Suppressor macrophage (primary cell): ENCODE results near the gene SETMAR.

ENCODE experiments used
- DNase-seq, 4 experiments: peaks; one replicate each; pipeline ENCODE4 v3.0.0-alpha.2; 2020 to 2022

The SETMAR gene

GRCh38 chr3:4355401-4356219 is 52.4 kb downstream of the SETMAR start:
- peak in 2 of 4 experiments; percentile 11 to 18 for DNase-seq

- no peak for DNase-seq
Observed at GRCh38 chr3:4356220-4356540, 53.0 kb downstream of the SETMAR start.

- no peak for DNase-seq
Observed at GRCh38 chr3:4356546-4357410, 53.6 kb downstream of the SETMAR start.

- no peak for DNase-seq
Observed at GRCh38 chr3:4358273-4358672, 55.1 kb downstream of the SETMAR start.

- DNase-seq, result no peak
Observed at GRCh38 chr3:4359805-4360502, 56.8 kb downstream of the SETMAR start.

- DNase-seq, result no peak
Observed at GRCh38 chr3:4360817-4361216, 57.6 kb downstream of the SETMAR start.

- DNase-seq, result no peak
Observed at GRCh38 chr3:4362523-4362922, 59.4 kb downstream of the SETMAR start.
